NCI-H2107 treated with DMSO at 0.1 percent for 48 hours (cell line): ENCODE results near the gene RGL3.
A peak's percentile ranks its signal among the peaks of the same experiment; 100 is the strongest.
"Not testable (repeated sequence)": the region's sequence is repeated elsewhere in the genome, so short reads cannot be mapped to it uniquely, and the experiment has no call there.

Experiments used
- DNase-seq: peaks from one replicate; lab custom pipeline; 2025; ENCODE audit not compliant: unreplicated experiment; lab: John Stamatoyannopoulos, UW

RGL3 gene

DNA sequence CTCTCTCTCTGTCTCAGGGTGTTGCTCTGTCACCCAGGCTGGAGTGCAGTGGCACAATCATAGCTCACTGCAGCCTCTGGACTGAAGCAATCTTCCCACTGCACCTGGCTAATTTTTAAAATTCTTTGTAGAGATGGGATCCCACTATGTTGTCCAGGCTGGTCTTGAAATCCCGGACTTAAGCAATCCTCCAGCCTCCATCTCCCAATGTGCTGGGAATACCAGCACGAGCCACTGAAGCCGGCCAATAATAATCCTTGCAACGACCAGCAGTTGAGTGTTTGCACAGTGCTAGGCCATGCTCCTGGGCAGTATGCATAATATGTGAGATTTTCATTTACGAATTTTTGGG, 34.4 kb downstream of the RGL3 start:
- DNase-seq = no peak

DNA sequence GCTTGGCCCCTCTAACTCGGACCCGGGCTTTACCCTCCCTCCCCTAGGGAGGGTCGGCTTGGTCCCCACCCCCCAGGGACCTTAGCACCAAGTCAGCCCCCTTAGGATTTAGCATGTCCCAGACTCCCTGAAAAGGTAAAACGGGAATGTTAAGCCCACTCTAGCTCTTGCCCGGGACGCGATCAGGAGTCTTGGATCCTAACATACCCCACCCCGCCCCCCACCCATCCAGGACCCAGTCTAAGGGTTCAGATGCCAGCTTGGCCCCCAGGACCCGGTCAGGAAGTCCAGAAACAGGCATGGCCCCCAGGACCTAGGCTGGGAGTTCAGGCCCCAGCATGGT, 35.4 kb downstream of the RGL3 start:
- DNase-seq = no peak

DNA sequence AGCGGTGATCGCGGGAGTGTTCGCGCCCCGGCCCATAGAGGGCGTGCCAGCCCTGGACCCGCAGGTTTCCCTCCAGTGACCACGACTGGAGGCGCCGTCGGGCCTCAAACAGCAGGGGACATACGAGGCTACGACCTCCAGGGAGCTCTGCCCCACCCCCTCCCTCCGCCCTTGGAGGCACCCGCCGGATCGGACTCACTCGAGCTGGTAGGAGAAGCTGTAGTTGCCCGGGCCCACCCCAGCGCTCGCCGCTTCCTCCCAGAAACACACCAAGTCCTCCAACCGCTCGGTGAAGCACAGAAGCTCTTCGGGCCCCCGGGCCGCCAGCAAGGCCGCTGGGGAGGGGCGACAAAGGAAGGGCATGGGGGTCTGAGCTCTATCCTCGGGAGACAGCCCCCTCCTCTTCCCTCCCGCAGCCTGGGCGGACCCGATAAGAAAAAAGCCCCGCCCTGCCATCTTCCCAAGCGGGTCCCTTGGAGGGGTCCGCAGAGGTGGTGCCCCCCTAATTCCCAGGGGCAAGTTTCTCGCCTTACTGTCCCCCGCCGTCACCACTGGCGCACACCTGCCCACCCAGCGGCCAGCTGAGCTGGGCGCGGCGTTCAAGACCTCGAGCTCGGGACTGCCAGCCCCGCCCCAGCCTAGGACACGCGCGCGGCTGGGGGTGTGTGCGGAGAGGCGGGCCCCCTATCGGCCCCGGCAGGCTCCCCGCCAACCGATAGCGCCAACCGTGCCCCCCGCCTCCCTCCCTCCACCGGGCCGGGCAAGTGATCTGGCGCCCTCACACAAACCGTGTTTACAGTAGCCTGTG, 36.0 kb downstream of the RGL3 start:
- DNase-seq = no peak

DNA sequence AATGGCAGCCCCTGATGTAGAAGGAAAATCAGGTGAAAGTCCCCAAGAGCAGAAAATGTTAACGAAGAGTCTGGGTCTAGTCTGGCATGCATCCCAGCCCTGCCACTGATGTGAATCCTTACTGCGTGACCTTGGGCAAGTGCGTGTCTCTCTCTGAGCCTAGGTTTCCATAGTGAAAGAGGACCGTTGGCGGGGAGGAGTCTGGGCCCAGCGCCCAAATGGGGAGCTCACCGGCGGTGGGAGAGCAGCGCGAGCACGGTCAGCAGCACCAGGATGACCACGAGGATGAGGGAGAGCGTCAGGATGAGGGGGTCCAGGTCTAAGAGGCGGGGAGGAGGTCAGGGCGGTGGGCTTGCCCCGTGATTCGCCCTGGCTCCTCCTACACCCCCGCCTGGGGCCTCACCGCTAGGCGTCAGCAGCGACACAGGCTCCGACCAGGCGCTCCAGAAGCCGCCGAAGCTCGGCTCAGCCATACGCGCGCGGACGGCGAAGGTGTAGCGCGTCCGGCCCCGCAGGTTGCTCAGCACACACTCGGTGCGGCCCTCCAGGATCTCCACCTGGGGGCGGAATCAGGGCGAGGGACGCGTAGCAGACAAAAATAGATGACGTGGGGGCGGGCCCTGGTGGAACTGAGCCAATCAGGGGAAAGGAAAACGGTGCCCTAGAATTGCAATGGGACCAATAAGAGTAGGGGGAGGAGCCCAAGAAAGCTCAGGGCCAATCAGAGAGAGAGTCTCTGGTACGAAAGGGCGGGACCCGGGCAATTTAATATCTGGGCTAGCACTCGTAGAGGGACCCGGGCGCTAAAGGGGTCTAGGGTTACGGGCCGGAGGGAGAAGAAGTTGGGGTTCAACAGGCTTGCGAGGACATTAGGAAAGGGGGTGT, 38.2 kb downstream of the RGL3 start:
- DNase-seq = peak; percentile 86

DNA sequence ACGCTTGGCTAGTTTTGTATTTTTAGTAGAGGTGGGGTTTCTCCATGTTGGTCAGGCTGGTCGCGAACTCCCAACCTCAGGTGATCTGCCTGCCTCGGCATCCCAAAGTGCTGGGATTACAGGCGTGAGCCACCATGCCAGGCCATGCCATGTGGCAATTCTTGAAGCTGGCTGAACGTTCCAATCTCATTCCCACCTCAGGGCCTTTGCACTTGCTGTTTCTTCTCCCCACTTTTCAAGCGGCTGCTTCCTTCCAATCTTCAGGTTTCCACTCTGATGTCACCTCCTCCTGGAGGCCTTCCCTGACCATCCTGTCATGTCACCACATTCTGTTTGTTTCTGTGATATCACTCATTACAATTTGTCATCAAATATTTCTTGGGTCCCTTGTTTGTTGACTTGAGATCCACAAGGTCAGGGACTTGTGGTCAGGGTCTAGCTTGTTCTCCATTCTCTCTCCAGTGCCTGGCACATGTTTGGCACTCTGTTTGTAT, 39.2 kb downstream of the RGL3 start:
- DNase-seq = no peak

DNA sequence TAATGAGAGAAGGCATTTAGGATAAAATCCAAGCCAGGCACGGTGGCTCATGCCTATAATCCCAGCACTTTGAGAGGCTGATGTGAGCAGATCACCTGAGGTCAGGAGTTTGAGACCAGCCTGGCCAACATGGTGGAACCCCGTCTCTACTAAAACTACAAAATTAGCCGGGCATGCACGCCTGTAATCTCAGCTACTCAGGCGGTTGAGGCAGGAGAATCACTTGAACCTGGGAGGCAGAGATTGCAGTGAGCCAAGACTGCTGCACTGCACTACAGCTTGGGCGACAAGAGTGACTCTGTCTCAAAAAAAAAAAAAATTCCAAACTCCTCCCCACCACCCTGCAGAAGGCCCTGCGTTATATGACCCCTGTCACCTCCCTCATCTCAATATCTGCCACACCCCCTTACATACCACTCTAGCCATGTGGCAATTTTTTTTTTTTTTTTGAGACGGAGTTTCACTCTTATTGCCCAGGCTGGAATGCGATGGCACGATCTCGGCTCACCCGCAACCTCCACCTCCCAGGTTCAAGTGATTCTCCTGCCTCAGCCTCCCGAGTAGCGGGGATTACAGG, 39.8 kb downstream of the RGL3 start:
- not testable (repeated sequence) for DNase-seq

DNA sequence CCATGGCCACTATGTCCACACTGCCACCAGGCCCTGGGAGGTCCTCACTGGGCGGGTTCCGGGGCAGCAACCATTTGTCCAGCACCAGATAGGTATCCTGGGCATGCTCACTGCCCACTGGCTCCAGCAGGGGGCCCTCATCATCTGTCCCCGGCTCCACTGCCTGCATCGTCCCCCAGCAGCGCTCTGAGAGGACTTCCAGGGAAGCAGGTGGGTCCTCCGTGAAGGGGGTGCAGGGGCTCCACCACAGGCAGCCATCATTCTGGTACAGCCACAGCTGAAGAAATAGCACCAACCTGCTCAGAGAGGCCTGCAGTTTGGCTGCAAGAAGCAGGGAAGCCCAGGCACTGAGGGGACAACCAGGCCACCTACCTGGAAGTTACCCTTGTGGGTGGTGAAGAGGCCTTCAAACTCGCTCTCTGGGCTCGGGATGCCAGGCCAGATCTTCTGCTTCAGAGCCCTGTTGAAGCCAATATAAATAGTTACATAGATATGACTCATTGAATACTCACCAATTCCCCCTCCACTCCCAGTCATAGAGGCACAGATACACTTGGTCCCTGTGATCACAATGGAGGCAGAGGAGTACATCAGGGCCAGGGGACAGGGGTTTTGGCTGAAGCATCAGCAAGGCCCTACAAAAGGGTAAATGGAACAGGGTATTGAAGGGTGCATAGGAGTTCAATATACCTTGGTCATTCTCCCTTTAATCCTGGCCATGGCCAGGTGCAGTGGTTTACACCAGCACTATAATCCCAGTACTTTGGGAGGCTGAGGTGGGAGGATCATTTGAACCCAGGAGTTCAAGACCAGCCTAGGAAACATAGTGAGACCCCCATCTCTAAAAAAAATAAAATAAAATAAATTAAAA, 40.6 kb downstream of the RGL3 start:
- DNase-seq = no peak

DNA sequence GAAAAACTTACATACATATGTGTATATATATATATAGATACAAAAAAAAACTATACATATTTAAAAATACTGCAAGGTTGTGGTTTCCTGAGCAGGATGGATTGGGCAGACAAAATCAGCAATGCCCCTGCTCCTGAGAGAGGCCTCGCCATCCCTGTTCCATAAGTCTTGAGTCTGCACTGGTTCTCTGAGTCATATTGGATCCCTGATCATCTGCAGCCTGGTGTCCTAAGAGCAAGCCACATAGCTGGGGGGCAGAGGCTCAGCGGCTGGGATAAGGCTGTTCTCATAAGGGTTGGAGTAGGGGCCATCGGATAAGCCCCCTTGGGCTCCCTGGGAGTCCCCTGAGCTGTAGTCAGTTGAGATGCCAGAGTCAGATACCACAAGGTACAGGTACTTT, 41.4 kb downstream of the RGL3 start:
- DNase-seq = no peak

DNA sequence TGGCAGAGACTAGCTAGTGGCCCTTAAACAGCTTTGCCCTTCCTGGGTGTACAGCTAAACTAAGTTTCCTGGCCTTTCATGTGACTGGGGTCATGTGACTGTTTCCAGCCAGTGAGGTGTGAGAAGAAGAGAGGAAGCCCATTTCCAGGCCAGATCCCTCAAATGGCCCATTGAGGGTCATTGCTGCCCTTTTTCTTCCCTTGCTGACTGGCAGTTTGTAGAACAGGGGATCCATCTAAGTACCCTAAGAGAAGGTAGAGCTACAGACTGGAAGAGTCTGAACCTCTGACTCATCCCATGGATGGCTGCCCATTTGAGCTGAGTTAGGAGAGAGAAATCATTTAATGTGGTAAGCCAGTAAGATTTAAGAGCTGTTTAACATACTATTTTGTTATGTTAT, 41.9 kb downstream of the RGL3 start:
- no peak for DNase-seq

DNA sequence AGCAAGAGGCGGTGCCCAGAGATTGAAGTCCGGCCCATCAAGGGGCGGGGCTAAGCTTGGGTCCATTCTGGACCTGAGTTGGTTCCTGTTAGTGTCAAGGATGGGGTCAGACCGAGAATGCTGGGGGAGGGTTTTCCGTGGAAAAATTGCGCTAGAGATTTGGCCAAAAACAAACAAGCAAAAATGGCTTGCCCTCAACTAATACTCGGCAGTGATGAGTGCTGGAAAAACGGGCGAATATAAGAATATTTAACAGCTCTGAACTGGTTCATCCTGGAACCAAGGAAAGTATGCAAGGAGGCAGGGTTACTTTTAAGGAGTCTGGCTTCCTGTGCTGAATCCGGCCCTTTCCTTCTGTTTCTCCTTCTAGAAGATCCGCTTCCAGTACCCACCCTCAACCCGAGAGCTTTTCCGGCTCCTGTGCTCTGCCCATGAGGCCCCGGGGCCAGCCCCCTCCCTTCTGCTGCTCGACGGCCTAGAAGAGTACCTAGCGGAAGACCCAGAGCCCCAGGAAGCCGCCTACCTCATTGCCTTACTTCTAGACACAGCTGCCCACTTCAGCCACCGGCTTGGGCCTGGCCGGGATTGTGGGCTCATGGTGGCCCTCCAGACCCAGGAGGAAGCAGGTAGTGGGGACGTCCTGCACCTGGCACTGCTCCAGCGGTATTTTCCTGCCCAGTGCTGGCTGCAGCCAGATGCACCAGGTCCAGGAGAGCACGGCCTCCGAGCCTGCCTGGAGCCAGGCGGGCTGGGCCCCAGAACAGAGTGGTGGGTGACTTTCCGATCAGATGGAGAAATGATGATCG, 43.8 kb downstream of the RGL3 start:
- DNase-seq = peak; percentile 36

DNA sequence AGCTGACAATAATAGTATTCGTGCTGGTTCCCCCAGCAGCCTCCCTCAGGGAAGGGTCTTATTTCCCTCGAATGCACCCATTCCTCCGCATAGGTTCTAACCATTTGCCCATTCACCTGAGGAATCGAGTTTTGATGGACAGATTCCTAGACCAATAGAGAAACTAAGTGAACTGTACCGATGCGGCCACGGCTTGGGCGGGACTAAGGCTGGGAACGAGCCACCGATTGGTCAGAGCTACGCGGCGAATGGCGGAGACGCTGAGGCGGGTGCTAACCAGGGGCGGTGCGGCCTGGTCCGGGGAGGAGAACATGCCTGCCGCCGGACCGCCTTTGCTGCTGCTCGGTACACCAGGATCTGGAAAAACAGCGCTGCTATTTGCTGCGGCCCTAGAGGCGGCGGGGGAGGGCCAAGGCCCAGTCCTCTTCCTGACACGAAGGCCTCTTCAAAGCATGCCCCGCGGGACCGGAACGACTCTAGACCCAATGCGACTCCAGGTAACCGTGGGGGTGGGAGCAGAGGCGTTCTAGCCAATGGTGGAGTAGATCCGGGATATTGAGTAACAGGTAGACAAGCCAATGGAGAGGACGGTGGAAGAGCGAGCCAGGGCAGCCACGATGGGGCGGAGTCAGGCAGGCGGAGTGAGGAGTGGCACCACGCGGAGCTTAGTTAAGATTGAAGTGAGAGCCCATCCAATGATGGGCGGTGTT, 44.5 kb downstream of the RGL3 start, which contains the start of gene SWSAP1:
SWSAP1 (plus strand) TSS at position 234 of the 710 bp plus-strand sequence; CDS start at position 249, 15 bp downstream.
- peak; percentile 99 for DNase-seq

DNA sequence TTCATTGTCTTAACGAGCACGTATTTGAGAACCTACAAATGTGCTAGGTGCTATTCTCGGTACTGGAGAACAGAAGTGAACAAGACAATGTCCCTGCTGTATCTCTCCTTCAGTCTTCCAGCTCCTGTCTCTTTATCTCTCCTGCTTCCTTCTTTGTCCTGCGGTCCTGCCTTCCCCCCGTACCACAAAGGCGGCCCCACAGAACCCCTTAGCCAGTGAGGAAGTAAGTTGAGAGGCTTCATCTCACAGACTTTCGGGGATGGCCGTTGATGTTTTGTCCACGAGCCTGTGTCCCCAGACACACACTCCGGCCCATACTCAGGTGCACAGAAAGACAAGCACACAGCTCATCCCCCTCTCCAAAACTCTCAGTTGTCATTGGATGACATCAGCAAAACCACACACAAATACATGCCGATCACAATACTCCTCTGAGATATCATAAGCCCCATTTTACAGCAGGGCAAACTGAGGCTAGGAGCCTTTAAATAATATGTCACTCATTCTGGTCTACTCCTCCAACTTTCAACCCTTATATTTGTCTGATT, 45.2 kb downstream of the RGL3 start:
- DNase-seq = no peak

DNA sequence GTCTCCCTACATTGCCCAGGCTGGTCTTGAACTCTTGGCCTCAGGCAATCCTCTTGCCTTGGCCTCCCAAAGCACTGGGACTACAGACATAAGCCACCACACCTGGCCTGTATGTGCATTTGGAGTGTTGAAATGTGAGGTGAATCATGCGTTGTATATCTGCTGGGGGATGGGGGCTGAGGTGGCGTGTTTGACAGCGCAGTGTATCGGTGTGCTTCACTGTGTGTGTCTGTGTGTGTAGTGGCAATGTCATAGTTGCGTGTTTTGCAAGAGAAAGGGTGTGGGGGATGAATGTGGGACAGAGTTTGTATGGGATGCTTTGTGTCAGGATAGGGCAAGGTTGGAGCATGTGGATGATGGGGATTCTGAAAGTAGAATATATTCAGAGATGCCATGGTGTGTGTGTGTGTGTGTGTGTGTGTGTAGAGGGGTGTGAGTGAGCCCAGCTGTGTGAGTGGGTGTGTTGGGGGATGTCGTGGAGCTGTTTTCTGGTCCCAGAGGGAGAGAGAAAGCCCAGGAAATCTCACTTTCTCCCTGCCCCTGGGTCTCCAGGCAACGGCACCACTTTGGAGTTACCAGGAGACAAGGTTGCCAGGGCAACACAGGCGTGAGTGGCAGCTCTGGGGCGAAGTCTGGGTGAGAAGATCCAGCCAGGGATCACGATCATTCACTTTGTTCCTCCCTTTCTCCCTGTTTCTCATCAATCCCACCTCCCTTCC, 45.8 kb downstream of the RGL3 start:
- DNase-seq = peak; percentile 75

DNA sequence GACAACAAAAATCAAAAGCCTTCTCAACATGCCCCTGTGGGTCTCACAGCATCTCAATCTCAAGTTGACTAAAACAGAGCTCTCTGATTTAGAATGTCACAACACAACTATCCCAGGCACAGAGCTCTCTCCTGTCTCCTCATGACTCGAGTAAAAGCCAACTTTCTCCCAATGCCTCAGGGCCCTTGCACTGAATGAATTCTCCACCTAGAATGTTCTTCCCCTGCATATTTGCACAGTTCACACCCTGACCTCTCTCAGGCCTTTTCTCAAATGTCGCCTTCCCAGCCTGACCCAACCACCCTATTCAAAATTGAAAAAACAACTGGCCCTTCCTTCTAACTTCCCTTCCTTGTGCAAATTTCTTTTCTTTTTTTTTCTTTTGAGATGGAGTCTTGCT, 48.4 kb downstream of the RGL3 start:
- no peak for DNase-seq

DNA sequence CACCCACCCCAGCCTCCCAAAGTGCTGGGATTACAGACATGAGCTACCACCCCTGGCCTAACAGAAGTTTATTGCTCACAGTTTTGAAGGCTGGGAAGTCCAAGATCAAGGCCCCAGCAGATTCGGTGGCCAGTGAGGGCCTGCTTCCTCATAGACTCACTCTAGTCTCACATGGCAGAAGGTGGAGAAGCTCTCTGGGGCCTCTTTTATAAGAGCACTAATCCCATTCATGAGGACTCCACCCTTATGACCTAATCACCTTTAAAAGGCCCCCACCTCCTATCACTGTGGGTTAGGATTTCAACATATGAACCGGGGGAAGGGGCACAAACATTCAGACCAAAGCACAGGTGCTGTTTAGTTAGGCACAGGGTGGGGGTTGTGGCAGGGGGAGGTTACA, 51.6 kb downstream of the RGL3 start:
- no peak for DNase-seq

DNA sequence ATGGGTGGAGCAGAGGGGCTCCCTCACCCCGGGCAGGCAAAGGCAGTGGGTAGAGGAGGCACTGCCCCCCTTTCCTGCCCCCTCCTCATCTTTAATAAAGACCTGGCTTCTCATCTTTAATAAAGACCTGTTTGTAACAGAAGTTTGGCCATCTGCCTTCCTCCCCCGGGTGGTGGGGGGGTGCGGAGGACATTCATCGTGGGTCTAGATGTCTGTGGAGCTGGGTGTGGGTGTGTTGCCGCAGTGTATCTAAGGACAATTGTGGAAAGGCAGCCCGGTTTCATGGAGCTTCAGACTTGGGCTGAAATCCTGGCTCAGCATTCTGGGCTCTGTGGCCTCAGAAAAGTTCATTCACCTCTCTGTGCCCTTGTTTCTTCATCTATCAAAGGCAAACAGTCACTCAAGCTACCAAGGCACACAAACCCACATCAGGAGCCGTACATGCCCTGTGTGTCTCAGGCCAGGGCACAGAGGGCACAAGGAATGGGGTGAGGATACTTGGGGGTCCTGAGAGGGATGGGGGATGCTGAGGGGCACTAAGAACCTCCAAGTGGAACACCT, 53.5 kb downstream of the RGL3 start:
- DNase-seq = no peak

DNA sequence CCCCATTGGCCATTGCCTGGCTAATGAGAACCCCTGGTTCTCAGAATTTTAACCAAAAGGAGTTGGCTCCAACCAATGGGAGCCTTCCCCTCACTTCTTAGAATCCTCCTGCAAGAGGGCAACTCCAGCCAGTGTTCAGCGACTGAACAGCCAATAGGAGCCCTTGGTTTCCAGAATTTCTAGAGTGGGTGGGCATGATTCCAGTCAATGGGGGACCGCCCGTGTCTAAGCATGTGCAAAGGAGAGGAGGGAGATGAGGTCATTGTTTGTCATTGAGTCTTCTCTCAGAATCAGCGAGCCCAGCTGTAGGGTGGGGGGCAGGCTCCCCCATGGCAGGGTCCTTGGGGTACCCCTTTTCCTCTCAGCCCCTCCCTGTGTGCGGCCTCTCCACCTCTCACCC, 54.2 kb downstream of the RGL3 start:
- no peak for DNase-seq

DNA sequence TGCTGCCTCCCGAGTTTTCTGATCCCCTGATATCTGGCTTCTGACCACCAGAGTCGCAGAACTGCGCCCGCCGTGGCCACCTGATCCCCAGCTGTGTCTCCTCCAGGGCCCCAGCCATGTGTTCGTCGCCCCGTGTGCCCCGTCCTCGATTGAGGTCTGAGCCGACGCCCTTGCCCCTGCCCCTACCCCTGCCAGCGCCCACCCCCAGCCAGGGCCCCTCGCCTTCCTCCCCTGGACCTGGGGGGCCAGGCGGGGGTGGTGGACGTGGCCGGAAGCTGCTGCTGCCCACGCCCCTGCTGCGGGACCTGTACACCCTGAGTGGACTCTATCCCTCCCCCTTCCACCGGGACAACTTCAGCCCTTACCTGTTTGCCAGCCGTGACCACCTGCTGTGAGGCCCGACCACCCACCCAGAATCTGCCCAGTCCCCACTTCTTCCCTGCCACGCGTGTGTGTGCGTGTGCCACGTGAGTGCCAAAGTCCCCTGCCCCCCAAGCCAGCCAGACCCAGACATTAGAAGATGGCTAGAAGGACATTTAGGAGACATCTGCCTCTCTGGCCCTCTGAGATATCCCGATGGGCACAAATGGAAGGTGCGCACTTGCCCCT, 54.7 kb downstream of the RGL3 start:
- no peak for DNase-seq
